DMS 273 treated with DMSO at 0.1 percent for 48 hours (cell line): Measurements from ENCODE around the gene LYST.

ENCODE experiments used
- DNase-seq: peaks from one replicate; lab custom pipeline; 2025; lab: John Stamatoyannopoulos, UW

LYST gene

DNA sequence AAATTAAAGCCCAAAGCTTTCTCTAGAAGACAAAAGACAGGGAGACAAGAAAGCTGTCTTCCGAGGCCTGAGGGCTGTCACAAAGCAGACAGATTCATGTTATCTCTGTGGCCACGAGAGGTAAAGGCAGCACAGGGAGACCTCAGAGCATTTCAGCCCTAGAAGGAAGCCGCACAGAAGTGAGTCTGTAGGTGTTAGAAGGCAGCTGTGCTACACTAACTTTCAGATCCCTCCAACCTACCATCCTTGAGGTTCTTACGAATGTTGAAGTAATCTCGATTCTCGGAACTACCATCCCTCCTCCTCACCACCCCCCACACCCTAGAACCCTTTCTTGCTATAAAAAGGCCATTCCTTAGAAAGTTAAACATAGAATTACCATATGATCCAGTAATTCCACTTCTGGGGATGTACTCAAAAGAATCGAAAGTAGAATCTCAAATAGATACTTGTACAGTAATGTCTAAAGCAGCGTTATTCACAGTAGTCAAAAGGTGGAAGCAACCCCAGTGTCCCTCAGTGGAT is 21.5 kb upstream of the LYST start:
- no peak for DNase-seq

DNA sequence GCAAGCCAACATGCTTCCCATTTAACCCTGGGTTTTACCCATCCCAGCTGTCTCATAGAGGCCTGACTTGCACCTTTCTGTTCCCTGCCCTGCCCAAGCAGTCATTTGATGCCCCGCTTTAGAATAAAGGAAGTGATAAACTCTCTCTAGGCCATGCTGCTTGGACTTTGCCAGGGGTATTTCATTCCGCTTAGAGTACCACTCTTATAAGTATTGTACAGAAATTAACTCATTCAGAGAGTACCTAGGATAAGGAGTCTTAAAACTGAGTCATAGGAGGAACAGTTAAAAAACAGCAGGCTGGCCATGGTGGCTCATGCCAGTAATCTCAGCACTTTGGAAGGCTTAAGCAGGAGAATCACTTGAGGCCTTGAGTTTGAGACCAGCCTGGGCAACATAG is 21.0 kb upstream of the LYST start:
- DNase-seq = no peak

GRCh38 chr1:235885655-235886262 is 19.1 kb upstream of the LYST start:
- DNase-seq = no peak

- DNase-seq = peak; percentile 67
Measured at GRCh38 chr1:235883261-235883927, 16.7 kb upstream of the LYST start.

- DNase-seq = no peak
Measured at GRCh38 chr1:235882816-235883215, 16.1 kb upstream of the LYST start.

GRCh38 chr1:235881930-235882700 is 15.4 kb upstream of the LYST start:
- DNase-seq = no peak

- DNase-seq = peak; percentile 53
Measured at GRCh38 chr1:235878082-235878811, 11.5 kb upstream of the LYST start.

GRCh38 chr1:235876402-235876841 is 9.7 kb upstream of the LYST start:
- no peak for DNase-seq

DNA sequence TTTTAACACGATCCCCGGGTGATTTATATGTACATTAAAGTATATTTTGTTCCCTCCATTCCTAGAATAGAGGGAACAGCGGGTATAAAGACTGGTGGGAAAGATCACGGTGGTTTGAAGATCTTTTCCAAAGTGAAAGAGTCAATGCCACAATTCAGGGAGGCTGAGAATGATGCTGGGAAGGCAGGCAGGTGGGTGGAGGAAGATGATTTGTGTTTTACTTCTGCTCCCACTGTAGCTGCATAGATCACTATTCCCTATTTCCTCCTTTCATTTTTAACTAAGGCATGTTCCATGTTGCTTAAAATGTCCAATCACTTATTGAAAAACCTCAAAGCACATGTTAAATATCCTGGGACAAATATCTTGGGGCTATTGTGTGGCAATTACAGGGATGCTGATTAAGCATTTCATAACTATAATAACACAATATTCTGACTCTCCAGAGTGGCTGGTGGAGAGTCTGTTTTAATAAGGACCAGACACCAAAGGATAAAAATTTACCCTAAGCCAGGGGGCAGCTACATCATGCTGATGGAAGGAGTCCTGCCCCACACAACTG is 8.4 kb upstream of the LYST start:
- DNase-seq = no peak

- no peak for DNase-seq
Measured at GRCh38 chr1:235874261-235874660, 7.6 kb upstream of the LYST start.

DNA sequence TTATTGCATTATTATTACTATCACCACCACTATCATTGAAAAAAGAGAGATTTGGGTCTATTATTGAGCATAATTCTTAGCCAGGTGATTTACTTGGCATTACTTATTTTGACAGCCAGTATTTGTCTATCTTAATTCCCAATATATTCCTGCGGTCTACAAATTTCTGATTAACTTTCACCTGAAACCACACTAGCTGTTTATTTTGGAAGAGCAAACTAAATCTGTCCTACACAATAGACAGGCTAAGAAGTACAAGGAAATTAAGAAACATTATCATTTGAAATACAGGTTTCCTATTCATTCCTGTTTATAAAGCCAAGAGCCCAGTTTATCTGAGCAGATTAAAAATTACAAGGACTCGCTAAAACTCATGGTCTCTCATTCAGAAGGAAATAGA is 6.9 kb upstream of the LYST start:
- no peak for DNase-seq

GRCh38 chr1:235873045-235873444 is 6.3 kb upstream of the LYST start:
- DNase-seq = no peak

DNA sequence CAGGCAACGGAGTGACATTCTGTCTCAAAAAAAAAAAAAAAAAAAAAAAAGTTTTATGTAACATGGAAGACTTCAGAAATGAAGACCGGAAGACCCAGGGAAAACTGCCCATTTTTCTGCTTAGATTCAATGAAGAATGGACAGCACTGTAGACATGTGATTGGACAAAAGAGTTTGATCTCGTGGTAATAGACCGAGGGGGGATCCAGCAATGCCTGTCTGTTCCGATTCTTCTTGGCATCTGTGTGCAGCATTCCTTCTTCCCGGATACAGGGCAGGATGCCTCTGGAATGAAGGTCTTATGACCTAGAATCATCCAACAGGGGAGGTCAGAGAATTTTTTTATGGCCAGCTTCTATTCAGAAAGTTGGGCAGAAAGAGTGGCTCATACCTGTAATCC is 5.6 kb upstream of the LYST start:
- no peak for DNase-seq

DNA sequence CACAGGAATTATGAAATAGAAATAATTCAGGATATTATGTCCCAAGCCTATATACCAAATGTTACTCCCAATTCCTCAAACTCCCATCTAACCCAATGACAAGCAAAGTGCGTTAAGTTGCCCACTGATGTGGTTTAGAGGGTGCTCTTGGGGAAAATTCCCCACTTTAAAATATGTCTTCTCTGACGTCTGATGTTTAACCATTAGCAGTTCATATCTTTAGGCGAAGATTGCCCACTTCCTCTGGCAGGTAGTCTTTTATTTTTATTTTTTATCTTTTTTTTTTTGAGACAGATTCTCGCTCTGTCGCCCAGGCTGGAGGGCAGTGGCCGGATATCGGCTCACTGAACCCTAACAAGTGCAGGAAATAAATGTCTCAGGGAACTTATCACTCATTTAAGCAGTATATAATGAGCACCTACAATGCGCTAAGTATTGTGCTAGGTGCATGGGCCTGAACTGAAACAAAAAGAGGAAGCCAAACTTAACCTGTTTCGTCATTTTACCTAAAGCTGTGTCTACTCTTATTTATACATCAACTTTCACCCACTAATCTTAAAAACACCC is 1.3 kb upstream of the LYST start:
- no peak for DNase-seq

DNA sequence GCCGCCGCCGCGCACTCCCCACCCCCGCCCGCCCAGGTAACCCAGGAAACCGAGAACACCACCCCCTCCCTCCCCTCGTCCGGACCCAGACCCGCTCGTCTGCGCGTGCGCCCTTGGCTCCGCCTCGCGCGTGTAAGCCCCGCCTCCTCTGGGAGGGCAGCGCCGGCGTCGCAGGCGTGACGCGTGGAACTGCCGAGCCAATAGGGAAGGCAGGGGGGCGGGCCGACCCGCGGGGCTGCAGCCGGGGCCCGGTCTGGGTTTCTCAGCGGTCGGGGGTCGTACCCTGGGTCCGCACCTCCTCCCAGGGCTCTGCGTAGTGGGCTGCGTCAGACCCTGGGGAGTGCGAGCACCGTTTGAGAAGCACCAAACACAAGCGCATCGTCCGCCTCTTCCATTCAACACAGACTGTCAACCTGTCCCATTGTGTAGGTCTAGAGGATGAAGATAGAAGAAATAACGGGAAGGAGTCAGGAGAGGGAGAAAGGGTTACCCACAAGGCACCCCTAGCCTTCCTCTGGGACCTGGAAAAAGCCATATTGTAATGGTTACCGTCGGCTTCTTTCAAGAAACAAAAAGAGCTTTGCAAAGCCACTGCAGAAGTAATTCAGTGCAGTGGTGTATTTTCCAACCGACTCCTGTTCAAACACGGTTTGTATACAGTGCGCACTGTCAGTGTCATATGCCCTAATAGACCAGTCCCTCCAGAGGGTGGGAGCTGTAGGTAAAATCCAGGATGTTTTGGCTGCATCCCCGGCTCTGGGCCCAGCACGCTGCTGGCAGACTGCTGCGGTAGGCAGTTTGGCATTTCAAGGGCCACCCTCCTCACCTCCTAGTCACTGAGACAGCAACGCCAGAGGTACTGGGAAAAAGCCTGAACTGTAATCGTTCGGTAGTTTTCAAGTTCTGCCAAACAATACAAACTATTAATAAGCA is 473 bp upstream of the LYST start:
- peak; percentile 73 for DNase-seq

DNA sequence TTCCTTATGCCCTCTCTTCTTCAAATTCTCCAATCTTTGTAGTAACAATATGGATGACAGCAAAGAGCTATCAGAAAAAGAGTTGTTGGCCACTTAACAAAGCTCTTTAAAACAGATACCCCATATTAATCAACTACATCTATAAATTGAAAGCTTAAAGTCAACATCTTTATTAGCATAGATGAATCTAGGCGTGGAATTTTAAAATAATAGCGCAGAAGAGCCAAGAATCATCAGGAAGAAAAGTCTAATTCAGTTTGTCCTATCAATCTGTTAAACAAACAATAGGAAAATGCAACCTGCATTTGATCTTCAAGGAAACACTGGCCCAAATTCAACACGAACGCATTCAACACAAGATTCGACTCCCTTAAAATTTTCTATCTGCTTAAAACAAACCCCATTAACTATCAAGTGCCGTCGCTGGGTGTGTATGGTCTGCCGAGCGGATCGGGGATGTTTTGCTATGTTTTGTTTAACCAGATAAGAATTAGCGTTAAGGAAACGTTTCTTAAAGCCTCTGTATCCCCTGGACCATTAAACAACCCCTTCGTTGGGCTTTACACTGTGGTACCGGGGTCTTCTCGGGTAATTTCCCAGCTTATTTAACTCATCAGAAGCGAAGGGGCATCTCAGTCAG is 1.0 kb downstream of the LYST start:
- DNase-seq = no peak

GRCh38 chr1:235864931-235865525 is 1.7 kb downstream of the LYST start:
- no peak for DNase-seq

GRCh38 chr1:235864469-235864868 is 2.2 kb downstream of the LYST start:
- no peak for DNase-seq

- no peak for DNase-seq
Measured at GRCh38 chr1:235863699-235864093, 3.0 kb downstream of the LYST start.

DNA sequence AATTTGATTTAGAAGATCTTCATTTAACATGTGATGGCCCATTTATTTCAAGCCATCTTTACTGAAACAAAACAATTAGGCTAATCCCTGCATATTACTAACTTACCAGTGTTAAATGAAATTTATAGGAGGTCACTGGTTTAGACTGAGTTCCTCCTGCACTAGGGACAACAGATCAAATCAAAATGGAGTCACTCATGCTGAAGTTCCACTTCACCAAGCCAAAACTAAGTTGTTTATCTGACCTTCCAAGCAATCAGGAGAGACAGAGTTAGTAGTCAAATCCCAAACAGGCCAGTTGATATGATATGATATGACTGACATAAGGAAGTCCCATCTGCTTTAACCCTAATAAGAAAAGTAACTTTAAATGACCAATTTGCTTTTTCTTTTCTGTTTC is 4.8 kb downstream of the LYST start:
- no peak for DNase-seq
